Dendritic cell treated with granulocyte-macrophage colony-stimulating factor and Interleukin-4, amounts not matched to agents 40 ng/mL and 50 ng/mL, for 4 days (primary cell): ENCODE data around the gene LRRC7.
"Not testable (repeated sequence)": the region's sequence is repeated elsewhere in the genome, so short reads cannot be mapped to it uniquely, and the experiment has no call there.

Source experiments
- H3K27ac Mint-ChIP-seq: one replicate; pipeline ENCODE4 v1.8.0; 2022; ENCODE audit warnings: mild to moderate bottlenecking, mixed read lengths
- H3K27me3 Mint-ChIP-seq: one replicate; pipeline ENCODE4 v1.8.0; 2022; ENCODE audit warnings: mild to moderate bottlenecking, mixed read lengths
- H3K36me3 Mint-ChIP-seq: one replicate; pipeline ENCODE4 v1.8.0; 2022; ENCODE audit warnings: low read depth, mixed read lengths
- H3K4me1 Mint-ChIP-seq: one replicate; pipeline ENCODE4 v1.8.0; 2022; ENCODE audit warnings: low read depth, mixed read lengths
- H3K4me3 Mint-ChIP-seq: one replicate; pipeline ENCODE4 v1.8.0; 2022; ENCODE audit warnings: mild to moderate bottlenecking, moderate library complexity, mixed read lengths
- H3K9me3 Mint-ChIP-seq: one replicate; pipeline ENCODE4 v1.8.0; 2022; ENCODE audit warnings: mixed read lengths
- intact Hi-C: fragments of 100-400 bp; cut with micrococcal nuclease; formaldehyde crosslinking; loops from one replicate; pipeline ENCODE4 v1.15.0; 2022

LRRC7 gene

GRCh38 chr1:69852706-69853105 lies 285.0 kb downstream of the LRRC7 start:
- Mint-ChIP-seq H3K9me3 (peaks cover 3% of the 10 kb centered on the region), H3K27me3 (no peaks in the 10 kb centered on the region), H3K27ac (no peak overlapping the region), H3K36me3 (no peaks in the 10 kb centered on the region), H3K4me1 (no peaks in the 10 kb centered on the region), H3K4me3 (no peak overlapping the region)
- intact Hi-C loops: no loop called here

- Mint-ChIP-seq H3K4me1 (no peaks in the 10 kb centered on the region), H3K27me3 (no peaks in the 10 kb centered on the region), H3K27ac (no peak overlapping the region), H3K9me3 (no peaks in the 10 kb centered on the region), H3K36me3 (no peaks in the 10 kb centered on the region), H3K4me3 (no peak overlapping the region)
- intact Hi-C loops: no loop called here
Observed at GRCh38 chr1:69858534-69858933, 290.8 kb downstream of the LRRC7 start.

GRCh38 chr1:69861641-69862040 lies 293.9 kb downstream of the LRRC7 start:
- H3K27me3 Mint-ChIP-seq: no peaks in the 10 kb centered on the region
- H3K9me3 Mint-ChIP-seq: no peaks in the 10 kb centered on the region
- H3K36me3 Mint-ChIP-seq: no peaks in the 10 kb centered on the region
- no peak overlapping the region for H3K4me3 Mint-ChIP-seq
- intact Hi-C loops: no loop called here
- H3K27ac Mint-ChIP-seq: no peak overlapping the region
- H3K4me1 Mint-ChIP-seq: no peaks in the 10 kb centered on the region

GRCh38 chr1:69862906-69863305 lies 295.2 kb downstream of the LRRC7 start:
- Mint-ChIP-seq H3K36me3 (no peaks in the 10 kb centered on the region), H3K9me3 (no peaks in the 10 kb centered on the region), H3K4me3 (no peak overlapping the region), H3K27ac (no peak overlapping the region), H3K4me1 (no peaks in the 10 kb centered on the region), H3K27me3 (no peaks in the 10 kb centered on the region)
- intact Hi-C loops: no loop called here

- intact Hi-C loops: no loop called here
- Mint-ChIP-seq H3K9me3 (no peaks in the 10 kb centered on the region), H3K27me3 (no peaks in the 10 kb centered on the region), H3K4me1 (no peaks in the 10 kb centered on the region), H3K27ac (no peak overlapping the region), H3K36me3 (no peaks in the 10 kb centered on the region), H3K4me3 (no peak overlapping the region)
Observed at GRCh38 chr1:69863704-69864103, 296.0 kb downstream of the LRRC7 start.

DNA sequence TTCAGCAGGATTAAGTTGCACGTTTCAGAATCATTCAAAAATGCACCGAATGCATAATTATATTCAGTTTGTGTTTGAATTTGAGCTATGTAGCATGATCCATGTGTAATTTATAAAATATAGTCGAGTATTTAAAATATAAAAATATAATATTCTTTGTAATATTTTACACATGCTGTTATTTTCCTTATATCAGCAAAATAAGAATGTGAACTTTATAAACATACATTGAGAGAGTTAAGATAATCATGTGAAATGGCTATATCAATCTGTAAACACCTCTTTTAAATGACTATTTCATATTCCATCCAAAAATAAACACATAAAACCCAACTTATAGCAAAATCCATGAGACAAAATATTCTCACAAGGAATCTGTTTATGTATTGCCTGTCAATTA lies 303.7 kb downstream of the LRRC7 start:
- no peaks in the 10 kb centered on the region for H3K36me3 Mint-ChIP-seq
- no peaks in the 10 kb centered on the region for H3K27me3 Mint-ChIP-seq
- H3K4me1 Mint-ChIP-seq: no peaks in the 10 kb centered on the region
- intact Hi-C loops: no loop called here
- H3K27ac Mint-ChIP-seq: no peak overlapping the region
- H3K9me3 Mint-ChIP-seq: no peaks in the 10 kb centered on the region
- H3K4me3 Mint-ChIP-seq: no peak overlapping the region

- no peaks in the 10 kb centered on the region for H3K36me3 Mint-ChIP-seq
- H3K9me3 Mint-ChIP-seq: no peaks in the 10 kb centered on the region
- no peak overlapping the region for H3K4me3 Mint-ChIP-seq
- intact Hi-C loops: no loop called here
- no peaks in the 10 kb centered on the region for H3K27me3 Mint-ChIP-seq
- peaks cover 9% of the 10 kb centered on the region for H3K4me1 Mint-ChIP-seq
- no peak overlapping the region for H3K27ac Mint-ChIP-seq
Observed at GRCh38 chr1:69878338-69878737, 310.6 kb downstream of the LRRC7 start.

- intact Hi-C loops, H3K4me1 Mint-ChIP-seq, H3K4me3 Mint-ChIP-seq, H3K36me3 Mint-ChIP-seq, H3K27me3 Mint-ChIP-seq, H3K27ac Mint-ChIP-seq: not testable (repeated sequence)
- H3K9me3 Mint-ChIP-seq: peaks cover 32% of the 10 kb centered on the region
Observed at GRCh38 chr1:69888016-69888415, 320.3 kb downstream of the LRRC7 start.

DNA sequence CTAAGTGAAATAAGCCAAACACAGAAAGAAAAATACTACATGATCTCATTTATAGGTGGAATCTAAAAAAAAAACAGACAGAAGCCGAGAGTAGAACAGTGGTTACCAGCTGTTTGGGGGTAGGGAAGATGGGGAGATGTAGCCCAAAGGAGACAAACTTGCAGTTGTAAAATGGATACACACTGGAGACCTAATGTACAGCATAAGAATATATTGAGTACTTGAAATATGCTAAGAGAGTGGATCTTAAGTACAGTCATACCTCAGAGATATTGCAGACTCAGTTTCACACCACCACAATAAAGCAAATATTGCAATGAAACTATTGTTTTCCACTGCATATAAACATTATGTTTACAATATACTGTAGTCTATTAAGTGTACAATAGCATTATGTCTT lies 320.9 kb downstream of the LRRC7 start:
- no peaks in the 10 kb centered on the region for H3K36me3 Mint-ChIP-seq
- peaks cover 32% of the 10 kb centered on the region for H3K9me3 Mint-ChIP-seq
- H3K4me1 Mint-ChIP-seq: no peaks in the 10 kb centered on the region
- intact Hi-C loops: no loop called here
- H3K27ac Mint-ChIP-seq: no peak overlapping the region
- no peak overlapping the region for H3K4me3 Mint-ChIP-seq
- no peaks in the 10 kb centered on the region for H3K27me3 Mint-ChIP-seq

DNA sequence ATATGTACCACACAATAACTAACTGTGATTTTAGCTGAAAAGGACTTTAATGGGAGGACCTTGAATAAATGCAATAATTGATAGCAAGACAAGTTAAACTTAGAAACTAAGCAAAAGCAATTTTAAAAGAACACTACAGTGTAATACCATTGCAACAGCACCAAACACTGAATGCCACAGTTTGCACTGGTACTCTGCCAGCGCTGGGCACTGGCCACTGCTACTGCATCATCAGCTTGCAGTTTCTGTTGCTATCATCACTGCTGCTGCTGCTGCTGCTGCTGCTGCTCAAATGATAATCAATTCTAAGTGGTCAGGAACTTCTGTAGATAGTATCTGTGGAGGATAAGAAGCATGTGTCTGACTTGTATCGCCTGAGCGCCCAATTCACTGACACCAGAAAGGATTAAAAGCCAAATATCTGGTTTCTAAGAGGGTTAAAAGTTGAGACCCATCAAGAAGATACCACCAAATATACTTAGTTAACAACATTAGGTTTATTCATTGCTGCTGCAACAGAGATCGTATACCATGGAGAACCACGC lies 330.8 kb downstream of the LRRC7 start:
- H3K27ac Mint-ChIP-seq: no peak overlapping the region
- no peaks in the 10 kb centered on the region for H3K36me3 Mint-ChIP-seq
- intact Hi-C loops: loop anchor here (10.0 kb wide), 1 partner anchor 56 kb away; no protein-coding TSS in a partner anchor
- H3K4me1 Mint-ChIP-seq: peaks cover 10% of the 10 kb centered on the region
- H3K4me3 Mint-ChIP-seq: no peak overlapping the region
- no peaks in the 10 kb centered on the region for H3K27me3 Mint-ChIP-seq
- no peaks in the 10 kb centered on the region for H3K9me3 Mint-ChIP-seq

- Mint-ChIP-seq H3K27ac (peak overlapping the region; percentile 34), H3K36me3 (no peaks in the 10 kb centered on the region), H3K4me1 (no peaks in the 10 kb centered on the region), H3K4me3 (no peak overlapping the region), H3K9me3 (peaks cover 13% of the 10 kb centered on the region), H3K27me3 (no peaks in the 10 kb centered on the region)
- intact Hi-C loops: no loop called here
Observed at GRCh38 chr1:69911301-69911801, 343.6 kb downstream of the LRRC7 start.

DNA sequence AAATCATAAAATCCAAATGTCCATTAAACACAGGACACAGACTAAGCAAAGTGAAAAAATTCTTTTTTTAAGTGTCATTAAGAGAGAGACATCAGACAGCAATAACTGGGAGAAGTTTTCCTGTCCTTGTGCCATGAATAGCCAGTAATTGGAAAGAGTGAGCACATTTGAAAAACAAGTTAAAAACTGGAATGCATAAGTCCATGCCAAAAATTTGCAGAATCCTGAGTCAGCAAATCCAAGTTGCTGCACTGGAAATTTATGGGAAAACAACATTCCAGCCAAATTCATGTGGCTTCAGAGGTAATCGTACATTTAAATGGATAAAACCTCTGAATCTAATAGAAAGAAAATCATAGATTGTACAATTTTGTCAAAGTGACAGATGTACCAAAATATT lies 346.3 kb downstream of the LRRC7 start:
- Mint-ChIP-seq H3K27me3 (no peaks in the 10 kb centered on the region), H3K27ac (no peak overlapping the region), H3K4me3 (no peak overlapping the region), H3K36me3 (no peaks in the 10 kb centered on the region), H3K9me3 (peaks cover 13% of the 10 kb centered on the region), H3K4me1 (no peaks in the 10 kb centered on the region)
- intact Hi-C loops: no loop called here

DNA sequence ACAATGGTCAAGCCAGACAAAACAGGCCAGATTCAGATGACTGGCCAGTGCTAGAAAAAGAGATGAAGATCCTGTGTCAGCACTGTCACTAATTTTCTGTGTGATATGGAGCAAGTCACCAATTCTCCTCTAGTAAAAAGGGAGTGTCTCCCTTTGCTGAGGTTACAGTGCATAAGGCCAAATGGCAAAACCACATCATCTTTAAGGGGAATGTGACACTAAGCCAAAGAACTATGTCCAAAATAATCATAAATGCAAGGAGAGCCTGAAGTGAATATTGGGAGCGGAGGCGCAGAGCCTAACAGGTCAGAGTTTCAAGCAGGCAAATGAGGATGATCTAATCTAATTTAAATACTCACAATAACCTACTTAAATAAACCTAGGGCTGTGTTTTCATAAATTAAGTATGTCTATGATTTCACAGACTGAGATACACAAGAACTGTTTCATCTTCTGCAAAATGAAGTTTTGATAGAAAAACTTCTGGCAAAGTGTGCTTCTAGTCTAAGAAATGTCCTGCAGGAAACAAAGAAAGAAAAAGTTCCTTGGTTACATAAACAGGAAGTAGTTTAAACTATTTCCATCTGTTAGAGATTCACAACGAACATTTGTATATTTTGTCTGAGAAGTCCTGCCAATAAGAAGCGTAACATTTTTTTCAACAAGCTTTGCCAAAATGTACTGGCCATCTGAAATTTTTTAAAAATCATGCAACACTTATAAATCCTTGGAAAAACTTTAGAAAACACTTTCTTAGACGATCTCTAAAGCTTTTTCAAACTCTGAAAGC lies 347.4 kb downstream of the LRRC7 start:
- no peak overlapping the region for H3K4me3 Mint-ChIP-seq
- intact Hi-C loops: no loop called here
- H3K27ac Mint-ChIP-seq: no peak overlapping the region
- H3K4me1 Mint-ChIP-seq: no peaks in the 10 kb centered on the region
- H3K27me3 Mint-ChIP-seq: no peaks in the 10 kb centered on the region
- H3K9me3 Mint-ChIP-seq: peaks cover 12% of the 10 kb centered on the region
- no peaks in the 10 kb centered on the region for H3K36me3 Mint-ChIP-seq

- Mint-ChIP-seq H3K27ac (no peak overlapping the region), H3K36me3 (no peaks in the 10 kb centered on the region), H3K4me3 (no peak overlapping the region), H3K27me3 (no peaks in the 10 kb centered on the region), H3K9me3 (peaks cover 10% of the 10 kb centered on the region), H3K4me1 (no peaks in the 10 kb centered on the region)
- intact Hi-C loops: no loop called here
Observed at GRCh38 chr1:69919129-69919921, 351.6 kb downstream of the LRRC7 start.
